Epithelial cell of proximal tubule (primary cell): ENCODE measurements around the gene ZNF674. TPM values are rescaled to one million over a fixed set of nuclear protein-coding genes. Genes with fewer than 3 reads are reported as not detected.
A peak's percentile ranks its signal among the peaks of the same experiment; 100 is the strongest.

Experiments used
- DNase-seq: peaks from one replicate; pipeline ENCODE4 v3.0.0-alpha.2; 2011; ENCODE audit warnings: low read depth
- H3K4me3 ChIP-seq: 2 replicates; pipeline ENCODE4 v1.5.1; 2011; ENCODE audit warnings: low read depth, mild to moderate bottlenecking, low read length
- CTCF ChIP-seq: conservative IDR thresholded peaks from 2 replicates; pipeline ENCODE4 v1.5.1; 2012; ENCODE audit warnings: low read depth, mild to moderate bottlenecking, low read length
- total RNA-seq: library from RNA; depleted of rRNA; stranded (reverse); fragments of >200 nt; gene quantifications from 2 replicates; pipeline ENCODE4 v1.2.3, GENCODE V29; 2015

The ZNF674 gene
- total RNA-seq = 0.75 and 2.0 TPM in 2 replicates

- peak; percentile 28 for TF ChIP-seq CTCF
- peak within 1 kb of the TSS; percentile 84 for H3K4me3 ChIP-seq
- peak; percentile 50 for DNase-seq
These were observed at the start of gene ZNF674 for GRCh38 chrX:46545111-46546005. Gene ZNF674, minus strand, starts transcription at chrX:46545421. Its CDS starts 3,334 bp downstream, at chrX:46542087.

GRCh38 chrX:46589977-46590723 is 44.9 kb upstream of the ZNF674 start:
- peak; percentile 42 for DNase-seq
- no peak overlapping the region for H3K4me3 ChIP-seq
- no peak for TF ChIP-seq CTCF

- no peak overlapping the region for H3K4me3 ChIP-seq
- no peak for TF ChIP-seq CTCF
- no peak for DNase-seq
These were observed 43.0 kb upstream of the ZNF674 start for GRCh38 chrX:46588263-46588662.

GRCh38 chrX:46587753-46588171 is 42.5 kb upstream of the ZNF674 start:
- DNase-seq = no peak

GRCh38 chrX:46587158-46587557 is 41.9 kb upstream of the ZNF674 start:
- no peak for DNase-seq
- H3K4me3 ChIP-seq = no peak overlapping the region
- TF ChIP-seq CTCF = no peak

More at GRCh38 chrX:46587753-46588171, 42.5 kb upstream of the ZNF674 start:
- no peak overlapping the region for H3K4me3 ChIP-seq
- TF ChIP-seq CTCF = no peak

- no peak for TF ChIP-seq CTCF
These were observed 39.5 kb upstream of the ZNF674 start for GRCh38 chrX:46584736-46585135.

More at GRCh38 chrX:46584736-46585135, 39.5 kb upstream of the ZNF674 start:
- no peak for DNase-seq
- no peak overlapping the region for H3K4me3 ChIP-seq
